HG03457 (cell line): ENCODE measurements around the gene COQ8B.
"Not testable (repeated sequence)": the region's sequence is repeated elsewhere in the genome, so short reads cannot be mapped to it uniquely, and the experiment has no call there.

Experiments
- ATAC-seq: cut with Tn5 transposase; IDR thresholded peaks from one replicate; pipeline ENCODE4 v1.9.1; 2021; ENCODE audit warnings: moderate number of reproducible peaks; ENCODE audit not compliant: unreplicated experiment

Gene COQ8B

GRCh38 chr19:40672573-40673299 is 44.0 kb downstream of the COQ8B start:
- ATAC-seq: no peak

GRCh38 chr19:40672038-40672437 is 44.6 kb downstream of the COQ8B start:
- no peak for ATAC-seq

- no peak for ATAC-seq
Observed at GRCh38 chr19:40671404-40671803, 45.3 kb downstream of the COQ8B start.

DNA sequence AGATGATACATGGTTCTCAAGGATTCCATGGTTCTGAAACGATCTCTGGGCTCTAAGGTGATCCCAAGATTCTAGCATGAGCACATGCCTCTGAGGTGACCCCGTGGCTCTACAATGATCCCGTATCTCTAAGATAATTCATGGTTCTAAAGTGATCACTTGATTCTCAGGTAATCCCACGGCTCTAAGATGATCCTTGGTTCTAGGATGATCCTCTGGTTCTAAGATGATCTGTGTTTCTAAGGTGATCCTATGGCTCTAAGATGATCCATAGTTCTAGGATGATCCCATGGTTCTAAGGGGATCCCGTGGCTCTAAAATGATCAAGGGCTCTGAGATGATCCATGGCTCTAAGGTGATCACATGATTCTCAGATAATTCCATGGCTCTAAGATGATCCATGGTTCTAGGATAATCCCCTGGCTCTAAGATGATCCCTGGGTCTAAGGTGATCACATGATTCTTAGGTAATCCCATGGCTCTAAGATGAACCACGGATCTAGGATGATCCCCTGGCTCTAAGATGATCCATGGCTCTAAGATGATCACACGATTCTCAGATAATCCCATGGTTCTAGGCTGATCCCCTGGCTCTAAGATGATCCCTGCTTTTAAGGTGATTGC is 47.6 kb downstream of the COQ8B start:
- ATAC-seq: no peak

GRCh38 chr19:40667602-40668001 is 49.1 kb downstream of the COQ8B start:
- ATAC-seq: no peak

DNA sequence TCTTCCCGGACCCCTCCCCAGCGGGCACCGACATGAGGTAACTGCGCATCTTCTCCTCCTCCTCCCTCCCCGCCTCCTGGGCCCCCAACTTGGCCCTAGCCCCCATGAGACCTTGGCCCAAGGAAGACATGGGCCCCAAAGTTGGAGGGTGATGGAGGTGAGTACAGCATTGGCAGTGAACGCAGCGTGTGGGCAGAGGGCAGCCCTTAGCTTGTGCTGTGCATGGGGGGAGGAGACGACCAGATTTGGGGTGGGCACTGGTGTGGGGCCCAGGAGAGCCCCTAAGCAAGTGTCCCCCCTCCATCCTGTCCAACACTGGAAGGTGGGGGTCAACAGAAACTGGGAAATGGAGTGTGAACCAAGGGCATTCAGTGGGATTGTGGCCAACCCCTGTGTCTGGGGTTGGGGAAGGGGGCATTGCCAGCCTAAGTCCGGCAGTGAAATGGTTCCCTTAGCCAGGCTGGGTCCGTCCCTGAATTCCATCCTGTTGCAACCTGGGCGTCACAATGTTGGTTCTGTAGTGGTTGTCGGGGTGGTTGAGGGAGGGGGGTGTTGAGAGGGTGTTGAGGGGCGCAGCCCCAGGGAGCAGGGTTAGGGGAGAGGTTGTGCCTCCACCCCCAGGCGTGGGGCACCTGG is 49.8 kb downstream of the COQ8B start:
- ATAC-seq: no peak

DNA sequence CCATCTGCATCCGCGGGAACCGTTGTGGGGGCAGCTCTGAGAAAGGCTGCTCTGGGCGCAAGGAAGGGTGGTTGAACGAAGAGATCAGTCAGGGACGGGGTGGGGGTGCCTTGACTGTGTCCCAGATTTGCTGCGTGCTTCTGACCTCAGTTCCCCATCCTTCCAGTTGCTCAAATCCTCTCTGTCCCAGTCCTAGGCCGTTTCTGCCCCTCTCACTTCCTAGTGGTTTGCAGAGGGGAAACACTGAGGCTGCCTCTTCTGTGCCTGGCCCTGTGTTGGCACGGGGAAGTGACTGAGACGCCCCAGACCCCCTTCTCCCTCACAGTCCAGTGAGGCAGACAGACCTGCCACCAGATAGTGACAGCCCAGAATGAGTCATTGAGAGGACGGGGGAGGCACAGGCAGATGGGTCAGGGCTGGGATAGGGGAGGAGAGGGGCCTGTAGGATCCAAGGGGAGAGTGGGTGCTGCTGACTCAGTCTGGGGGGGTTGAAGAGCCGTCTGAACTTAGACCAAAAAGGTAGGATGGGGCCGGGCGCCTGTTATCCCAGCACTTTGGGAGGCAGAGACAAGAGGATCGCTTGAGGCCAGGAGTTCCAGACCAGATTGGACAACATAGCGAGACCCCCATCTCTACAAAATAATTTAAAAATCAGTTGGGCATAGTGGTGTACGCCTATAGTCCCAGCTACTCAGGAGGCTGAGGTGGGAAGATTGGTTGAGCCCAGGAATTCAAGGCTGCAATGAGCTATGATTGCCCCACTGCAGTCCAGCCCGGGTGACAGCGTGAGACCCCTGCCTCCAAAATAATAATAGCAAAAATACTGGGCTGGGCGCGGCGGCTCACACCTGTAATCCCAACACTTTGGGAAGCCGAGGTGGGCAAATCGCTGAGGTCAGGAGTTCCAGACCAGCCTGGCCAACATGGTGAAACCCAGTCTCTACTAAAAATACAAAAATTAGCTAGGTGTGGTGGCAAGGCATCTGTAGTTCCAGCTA is 52.7 kb downstream of the COQ8B start:
- ATAC-seq: no peak

DNA sequence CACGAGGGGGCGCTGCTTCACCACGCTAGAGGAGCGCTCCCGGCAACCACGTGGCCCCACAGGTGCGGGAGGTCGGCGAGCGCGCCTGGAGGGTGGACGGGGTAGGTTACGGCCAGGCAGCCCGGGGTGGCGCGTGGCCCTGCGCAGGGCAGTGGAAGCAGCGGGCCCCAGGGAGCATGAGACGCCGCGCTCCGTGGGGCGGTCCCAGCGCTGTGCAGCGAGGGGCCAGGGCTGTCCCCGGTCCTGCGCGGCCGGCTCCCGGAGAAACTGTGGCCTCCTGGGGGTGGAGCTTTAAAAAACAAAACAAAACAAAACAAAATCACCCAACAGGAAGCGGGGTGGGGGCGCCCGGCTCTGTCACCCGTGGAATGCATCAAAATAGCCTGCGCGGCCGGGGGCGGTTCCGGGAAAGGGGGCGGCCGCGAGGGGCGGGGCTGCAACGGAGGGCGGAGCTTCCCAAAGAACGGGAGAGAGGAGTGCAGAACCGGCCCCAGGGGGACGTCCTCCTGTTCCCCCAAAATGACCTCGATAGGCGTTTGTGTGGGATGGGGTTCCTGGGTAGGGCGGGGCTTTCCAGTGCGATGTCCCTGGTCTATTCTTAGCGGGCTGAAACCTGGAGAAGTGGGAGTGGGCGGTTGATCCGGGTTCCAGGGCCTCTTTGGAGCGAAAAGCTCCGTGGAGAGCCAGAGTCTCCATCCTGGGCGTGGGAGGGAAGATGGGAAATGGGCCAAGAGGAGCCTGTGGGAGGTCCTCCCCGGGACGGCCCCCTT is 53.6 kb downstream of the COQ8B start:
- peak; percentile 67 for ATAC-seq

GRCh38 chr19:40661616-40662015 is 55.1 kb downstream of the COQ8B start:
- no peak for ATAC-seq

- no peak for ATAC-seq
Observed at GRCh38 chr19:40659566-40659965, 57.1 kb downstream of the COQ8B start.

- ATAC-seq: no peak
Observed at GRCh38 chr19:40659116-40659515, 57.6 kb downstream of the COQ8B start.

DNA sequence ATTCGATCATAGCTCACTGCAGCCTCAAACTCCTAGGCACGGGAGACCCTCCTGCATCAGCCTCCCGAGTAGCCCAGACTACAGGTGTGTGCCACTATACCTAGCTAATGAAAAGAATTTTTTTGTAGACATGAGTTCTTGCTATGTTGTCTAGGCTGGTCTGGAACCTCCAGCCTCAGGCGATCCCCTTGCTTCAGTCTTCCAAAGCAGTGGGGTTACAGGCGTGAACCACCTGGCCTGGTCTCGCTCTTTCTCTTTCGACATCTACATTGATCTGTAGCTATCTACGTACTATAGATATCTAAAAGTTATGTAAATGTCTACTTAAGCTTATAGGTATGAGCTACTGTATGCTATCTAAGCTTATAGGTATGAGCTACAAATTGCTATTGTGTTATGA is 58.7 kb downstream of the COQ8B start:
- no peak for ATAC-seq

DNA sequence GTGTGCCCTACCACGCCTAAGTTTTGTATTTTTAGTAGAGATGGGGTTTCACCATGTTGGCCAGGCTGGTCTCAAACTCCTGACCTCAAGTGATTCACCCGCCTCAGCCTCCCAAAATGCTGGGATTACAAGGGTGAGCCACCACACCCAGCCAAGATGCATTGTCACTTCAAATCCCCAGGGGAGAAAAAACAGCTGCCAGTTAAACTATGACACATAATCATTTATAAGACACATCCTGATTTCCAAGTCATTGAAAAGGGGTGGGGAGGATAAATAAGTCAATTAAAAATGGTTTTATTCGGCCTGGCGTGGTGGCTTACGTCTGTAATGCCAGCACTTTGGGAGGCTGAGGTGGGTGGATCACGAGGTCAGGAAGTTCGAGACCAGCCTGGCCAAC is 61.0 kb downstream of the COQ8B start:
- ATAC-seq: not testable (repeated sequence)

DNA sequence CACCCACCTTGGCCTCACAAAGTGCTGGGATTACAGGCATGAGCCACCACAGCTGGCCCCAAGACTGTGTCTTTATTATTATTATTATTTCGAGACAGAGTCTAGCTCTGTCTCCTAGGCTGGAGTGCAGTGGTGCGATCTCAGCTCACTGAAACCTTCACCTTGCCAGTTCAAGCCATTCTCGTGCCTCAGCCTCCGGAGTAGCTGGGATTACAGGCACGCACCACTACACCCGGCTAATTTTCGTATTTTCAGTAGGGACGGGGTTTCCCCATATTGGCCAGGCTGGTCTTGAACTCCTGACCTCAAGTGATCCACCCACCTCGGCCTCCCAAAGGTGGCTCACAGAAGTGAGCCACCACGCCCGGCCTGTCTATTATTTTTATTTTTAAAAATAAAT is 64.4 kb downstream of the COQ8B start:
- ATAC-seq: not testable (repeated sequence)

DNA sequence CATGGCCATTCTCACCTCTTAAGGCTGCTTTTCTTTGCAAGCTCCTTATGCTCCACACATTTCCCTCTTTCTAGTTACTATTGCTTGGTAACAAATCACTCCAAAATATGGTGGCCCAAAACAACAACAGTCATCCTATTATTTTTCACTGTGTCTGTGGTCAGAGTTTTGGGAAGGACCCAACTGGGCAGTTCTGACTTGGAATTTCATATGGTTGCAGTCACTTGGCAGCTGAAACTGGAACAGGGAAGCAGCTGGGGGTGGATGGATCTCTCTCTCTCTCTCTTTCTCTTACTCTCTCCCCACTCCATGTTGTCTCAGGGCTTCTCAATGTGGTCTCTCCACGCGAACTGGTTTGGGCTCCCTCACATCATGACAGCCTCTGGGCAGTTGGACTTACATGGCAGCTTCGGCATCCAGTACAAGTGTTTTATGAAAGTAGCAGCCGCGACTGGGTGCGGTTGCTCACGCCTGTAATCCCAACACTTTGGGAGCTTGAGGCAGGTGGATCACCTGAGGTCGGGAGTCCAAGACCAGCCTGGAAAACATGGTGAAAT is 65.9 kb downstream of the COQ8B start:
- no peak for ATAC-seq

DNA sequence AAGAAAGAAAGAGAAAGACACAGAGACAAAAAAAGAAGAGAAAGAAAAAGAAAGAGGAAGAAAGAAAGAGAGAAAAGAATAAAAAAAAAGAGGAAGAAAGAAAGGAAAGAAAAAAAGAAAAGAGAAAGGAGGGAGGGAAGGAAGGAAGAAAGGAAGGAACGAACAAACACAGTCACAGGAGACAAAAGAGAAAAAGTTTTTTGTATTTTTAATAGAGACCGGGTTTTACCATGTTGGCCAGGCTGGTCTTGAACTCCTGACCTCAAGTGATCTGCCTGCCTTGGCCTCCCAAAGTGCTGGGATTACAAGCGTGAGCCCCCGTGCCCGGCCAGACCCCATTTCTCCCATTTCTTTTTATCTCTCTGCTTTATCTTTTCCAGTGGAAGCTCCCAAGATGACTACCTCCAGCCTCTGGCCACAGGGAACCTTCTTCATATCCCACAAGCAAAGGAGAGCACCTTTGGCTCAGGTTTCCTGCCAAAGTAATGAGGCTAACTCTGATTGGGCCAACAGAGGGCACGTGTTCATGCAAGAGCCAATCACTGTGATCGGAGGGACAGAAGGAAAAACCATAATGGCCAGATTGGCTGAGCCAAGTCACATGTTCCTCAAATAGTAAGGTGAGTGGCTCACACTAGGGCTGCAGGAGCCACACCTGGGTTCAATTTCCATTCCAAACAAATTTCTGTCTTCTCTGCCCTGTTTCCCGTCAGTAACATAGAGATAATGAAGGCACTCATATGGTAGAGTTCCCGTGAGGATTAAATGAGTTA is 66.6 kb downstream of the COQ8B start:
- ATAC-seq: not testable (repeated sequence)

DNA sequence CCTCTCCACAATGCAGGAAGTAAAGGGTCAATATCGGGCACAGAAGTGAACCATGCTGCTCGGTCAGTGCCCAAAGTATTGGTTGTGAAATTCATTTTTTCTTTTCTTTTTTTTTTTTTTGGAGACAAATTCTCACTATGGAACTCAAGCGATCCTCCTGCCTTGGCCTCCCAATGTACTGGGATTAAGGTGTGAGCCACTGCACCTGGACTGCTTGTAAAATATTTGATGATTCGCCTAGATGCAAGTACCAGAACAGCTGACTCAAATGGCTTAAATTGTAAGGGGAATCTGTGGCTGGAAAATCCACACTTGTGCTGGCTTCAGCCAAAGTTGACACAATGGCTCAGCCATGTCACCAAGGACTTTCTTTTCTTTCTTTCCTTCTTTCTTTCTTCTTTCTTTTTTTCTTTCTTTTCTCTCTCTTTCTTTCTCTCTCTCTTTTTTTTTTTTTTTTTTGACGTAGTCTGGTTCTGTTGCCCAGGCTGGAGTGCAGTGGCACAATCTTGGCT is 69.9 kb downstream of the COQ8B start:
- no peak for ATAC-seq

DNA sequence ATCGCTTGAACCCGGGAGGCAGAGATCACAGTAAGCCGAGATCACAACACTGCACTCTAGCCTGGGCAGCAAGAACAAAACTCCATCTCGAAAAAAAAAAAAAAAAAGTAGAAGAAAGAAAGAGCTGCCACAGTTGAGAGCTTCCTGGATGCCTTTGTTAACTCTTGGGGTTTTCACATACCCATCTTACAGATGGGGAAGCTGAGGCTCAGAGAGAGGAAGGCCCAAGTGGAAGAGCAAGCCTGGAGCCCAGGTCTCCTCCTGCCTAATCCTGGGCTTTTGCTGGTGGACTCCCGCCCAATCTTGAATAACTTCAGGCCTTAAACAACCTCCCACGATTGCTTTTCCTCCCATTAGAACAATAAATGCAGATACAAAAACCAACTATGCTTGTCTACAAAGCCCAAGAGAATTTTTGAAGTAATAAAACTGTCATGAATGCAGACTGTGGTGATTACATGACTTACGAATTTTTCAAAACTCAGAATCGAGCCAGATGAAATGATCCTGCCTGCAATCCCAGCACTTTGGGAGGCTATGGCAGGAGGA is 73.9 kb downstream of the COQ8B start:
- ATAC-seq: no peak
